Right renal pelvis (tissue), 4 donors: ENCODE data around the gene ATXN7L3. TPM values are rescaled to one million over a fixed set of nuclear protein-coding genes. Genes with fewer than 3 reads are reported as not detected.
A peak's percentile ranks its signal among the peaks of the same experiment; 100 is the strongest.
"Not testable (repeated sequence)": the region's sequence is repeated elsewhere in the genome, so short reads cannot be mapped to it uniquely, and the experiment has no call there.

Source experiments
- DNase-seq, 4 donors: peaks; one replicate each; pipeline ENCODE4 v3.0.0-alpha.2; 2013; ENCODE audit warnings: low read depth in 4 of 4, low spot score in 3 of 4, missing footprints in 1 of 4
- polyA plus RNA-seq, 4 donors: library from polyadenylated mRNA; unstranded; fragments of 120-200 nt; gene quantifications; one replicate each; pipeline ENCODE4 v1.2.1, GENCODE V29; 2013; ENCODE audit not compliant: insufficient read length in 4 of 4

Gene ATXN7L3, protein sequence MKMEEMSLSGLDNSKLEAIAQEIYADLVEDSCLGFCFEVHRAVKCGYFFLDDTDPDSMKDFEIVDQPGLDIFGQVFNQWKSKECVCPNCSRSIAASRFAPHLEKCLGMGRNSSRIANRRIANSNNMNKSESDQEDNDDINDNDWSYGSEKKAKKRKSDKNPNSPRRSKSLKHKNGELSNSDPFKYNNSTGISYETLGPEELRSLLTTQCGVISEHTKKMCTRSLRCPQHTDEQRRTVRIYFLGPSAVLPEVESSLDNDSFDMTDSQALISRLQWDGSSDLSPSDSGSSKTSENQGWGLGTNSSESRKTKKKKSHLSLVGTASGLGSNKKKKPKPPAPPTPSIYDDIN
- polyA plus RNA-seq = 10 to 100 TPM; 60.1 to 72.7 (median 68.8) TPM

DNA sequence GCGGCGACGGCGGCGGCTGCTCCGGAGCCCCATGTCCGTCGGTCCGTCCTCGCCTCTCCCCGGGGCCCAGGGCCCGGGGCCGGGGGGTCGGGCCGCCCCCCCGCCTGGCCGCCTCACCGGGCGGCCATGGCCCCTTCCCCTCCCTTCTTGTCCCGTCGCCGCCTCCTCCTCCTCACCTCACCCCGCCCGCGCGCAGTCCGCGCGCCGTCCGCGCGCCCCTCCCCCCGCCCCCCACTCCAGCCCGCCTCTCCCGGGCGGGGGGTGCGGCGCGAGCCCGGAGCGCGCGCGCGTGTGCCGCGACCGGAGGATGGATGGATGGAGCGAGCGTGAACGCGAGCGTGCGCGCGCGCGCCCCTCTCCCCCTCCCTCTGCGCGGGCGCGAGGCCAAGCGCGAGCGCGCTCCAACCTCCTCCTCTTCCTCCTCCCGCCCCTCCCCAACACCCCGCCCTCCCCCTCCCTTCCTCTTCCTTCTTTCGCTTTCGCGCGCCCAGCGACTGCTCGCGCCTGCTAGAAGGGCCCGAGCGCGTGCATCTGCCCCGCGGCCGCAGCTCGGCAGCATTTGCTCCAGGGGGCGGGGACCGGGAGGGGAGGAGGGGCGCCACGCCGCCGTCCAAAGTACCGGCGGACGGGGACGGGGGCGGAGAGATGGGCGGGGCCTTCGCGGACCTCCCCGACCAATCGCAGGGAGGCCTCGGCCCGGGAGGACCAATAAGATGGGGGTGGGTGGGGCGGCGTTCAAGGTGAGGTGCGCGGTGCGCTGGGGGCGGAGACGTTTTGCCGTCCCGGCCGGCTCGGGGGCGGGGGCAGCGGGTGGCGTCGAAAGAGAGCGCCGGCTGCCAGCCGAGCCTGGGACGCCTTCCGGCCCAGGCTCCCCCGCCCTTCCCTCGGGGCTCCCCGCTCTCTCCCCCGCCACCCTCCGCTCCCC, at the start of gene ATXN7L3:
TSS of gene ATXN7L3 (minus strand) at position 332 of the 925 bp plus-strand sequence. CDS start 1,814 bp downstream, outside the sequence.
- peak; percentile 93 to 96 (median 94) for DNase-seq

DNA sequence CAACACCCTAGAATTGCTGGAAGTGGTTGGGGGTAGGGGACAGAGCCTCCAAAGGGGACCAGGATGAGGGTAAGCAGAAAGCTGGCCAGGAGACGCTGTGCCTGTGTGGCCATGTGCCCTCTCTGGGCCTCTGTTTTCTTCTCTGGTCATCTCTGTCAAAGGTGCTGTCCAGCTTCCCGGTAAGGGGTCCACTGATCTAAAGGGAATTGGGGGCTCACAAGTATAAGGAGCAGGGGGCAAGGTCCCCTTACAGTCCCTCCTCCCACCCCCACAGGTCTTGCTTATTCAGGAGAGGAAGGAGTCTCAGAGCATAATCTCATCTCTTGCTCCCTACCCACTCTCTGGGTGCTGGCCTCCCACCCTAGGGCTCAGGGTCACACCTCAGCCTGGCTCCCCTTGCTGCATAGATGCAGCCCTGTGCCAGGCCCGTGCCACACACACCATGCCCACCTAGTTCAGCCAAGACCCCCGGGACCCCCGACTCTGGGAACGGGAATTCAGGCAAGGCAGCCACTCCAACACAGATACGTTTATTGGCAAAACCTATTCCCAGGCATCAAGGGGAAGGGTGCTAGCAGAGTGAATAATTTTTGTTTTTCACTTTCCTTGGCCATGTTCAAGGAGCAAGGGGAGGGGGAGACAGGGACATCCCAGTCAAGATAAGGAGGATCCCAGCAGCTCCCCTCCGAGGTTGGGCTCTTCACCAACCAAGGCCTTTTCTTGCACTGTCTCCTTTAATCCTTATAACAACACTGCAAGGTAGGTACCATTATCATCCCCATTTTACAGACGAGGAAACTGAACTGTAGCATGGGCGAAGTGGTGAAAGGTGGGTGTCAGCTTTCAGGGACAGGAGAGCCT, 48.4 kb upstream of the ATXN7L3 start:
- DNase-seq = no peak

DNA sequence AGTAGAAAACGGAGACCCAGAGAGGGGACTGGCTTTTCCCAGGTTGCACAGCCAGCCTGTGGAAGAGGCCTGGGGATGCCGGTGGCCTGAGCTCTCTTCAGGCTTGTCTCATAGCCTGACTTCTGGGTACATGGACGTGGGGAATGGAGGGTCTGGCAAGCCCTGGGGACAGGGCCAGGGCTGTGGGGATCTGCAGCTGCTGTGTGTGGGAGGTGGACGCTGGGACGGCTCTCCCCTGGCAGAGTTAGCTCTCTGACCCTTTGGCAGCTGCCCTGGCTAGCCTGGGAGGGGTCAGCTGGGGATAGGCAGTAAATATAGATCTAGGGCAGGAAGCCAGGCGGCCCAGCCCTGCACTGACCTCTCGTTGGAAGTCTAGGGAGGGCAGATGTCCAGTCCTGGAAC, 47.8 kb upstream of the ATXN7L3 start:
- DNase-seq = no peak

DNA sequence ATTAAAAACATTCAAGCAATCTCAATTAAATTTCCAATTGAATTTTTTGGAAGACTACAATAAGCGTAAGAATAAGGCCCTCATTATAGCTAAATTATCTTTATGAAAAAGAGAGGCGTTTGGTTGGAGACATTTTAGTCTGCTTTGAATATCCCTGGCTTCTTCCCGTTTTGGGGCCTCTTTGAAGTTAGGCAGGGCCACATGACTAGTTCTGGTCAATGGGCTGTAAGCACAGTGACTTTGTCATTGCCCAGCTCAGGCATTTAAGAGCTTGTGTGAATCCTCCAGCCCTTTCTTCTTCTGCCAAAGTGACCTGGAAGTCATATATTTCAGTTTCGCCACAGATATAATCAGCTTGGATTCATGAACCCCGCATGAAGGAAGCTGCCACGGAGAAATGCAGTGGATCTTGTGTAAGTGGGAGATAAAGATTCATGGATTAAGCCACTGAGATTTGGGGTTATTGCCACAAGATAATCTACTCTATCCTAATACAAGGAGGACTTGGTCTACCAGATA, 41.5 kb upstream of the ATXN7L3 start:
- DNase-seq = no peak

DNA sequence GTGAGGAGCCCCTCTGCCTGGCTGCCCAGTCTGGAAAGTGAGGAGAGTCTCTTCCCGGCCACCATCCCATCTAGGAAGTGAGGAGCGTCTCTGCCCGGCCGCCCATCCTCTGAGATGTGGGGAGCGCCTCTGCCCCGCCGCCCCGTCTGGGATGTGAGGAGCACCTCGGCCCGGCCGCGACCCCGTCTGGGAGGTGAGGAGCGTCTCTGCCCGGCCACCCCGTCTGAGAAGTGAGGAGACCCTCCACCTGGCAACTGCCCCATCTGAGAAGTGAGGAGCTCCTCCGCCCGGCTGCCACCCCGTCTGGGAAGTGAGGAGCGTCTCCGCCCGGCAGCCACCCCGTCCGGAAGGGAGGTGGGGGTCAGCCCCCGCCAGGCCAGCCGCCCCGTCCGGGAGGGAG, 38.2 kb upstream of the ATXN7L3 start:
- DNase-seq = not testable (repeated sequence)

DNA sequence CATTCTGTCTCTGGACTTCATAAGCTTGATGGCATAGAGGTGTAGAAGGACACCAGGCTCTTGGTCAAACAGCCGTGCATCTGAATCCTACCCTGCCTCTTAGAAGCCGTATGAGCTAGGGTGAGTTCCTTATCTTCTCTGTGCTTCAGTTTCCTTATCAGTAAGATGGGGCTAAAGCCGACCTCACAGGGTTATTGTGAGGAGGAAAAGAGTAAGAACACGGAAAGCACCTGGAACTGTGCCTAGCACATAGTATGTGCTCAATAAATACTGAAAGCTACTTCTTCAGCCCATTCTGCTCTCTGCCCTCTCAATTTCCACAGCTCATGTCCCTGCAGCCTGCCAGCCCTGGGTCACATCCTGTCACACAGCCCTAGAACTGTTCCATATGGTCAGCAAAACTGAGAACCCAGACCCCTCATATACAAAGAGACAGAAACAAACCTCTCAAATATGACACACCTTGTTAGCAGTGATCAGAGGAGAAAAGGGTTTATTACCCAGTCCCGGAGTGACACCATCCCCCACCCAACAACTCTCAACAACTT, 36.8 kb upstream of the ATXN7L3 start:
- no peak for DNase-seq

DNA sequence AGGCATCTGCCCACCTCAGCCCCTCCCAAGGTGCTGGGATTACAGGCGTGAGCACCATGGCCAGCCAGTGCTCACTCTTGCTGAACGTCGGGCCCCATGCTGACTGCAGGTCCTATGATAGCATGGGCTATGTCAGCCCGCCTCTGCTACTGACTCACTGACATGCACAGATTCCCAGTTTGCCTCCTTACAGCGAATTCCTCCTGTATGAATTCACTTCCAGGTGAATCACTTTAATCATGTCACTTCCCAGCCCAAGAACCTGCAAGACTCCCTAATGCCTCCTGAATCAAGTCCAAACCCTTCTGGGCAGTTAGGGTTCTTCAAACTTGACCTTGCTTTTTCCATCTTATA, 35.9 kb upstream of the ATXN7L3 start:
- no peak for DNase-seq

DNA sequence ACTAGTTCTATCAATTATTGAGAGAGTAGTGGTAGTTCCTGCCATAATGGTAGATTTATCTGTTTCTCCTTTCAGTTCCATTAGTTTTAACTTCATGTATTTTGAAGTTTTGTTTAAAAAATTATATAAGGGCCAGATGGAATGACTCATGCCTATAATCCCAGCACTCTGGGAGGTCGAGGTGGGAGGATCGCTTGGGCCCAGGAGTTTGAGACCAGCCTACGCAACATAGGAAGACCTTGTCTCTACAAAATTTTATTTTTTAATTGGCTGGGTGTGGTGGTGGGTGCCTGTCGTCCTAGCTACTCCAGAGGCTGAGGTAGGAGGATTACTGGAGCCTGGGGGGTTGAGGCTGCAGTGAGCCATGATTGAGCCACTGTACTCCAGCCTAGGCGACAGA, 33.9 kb upstream of the ATXN7L3 start:
- DNase-seq = no peak

DNA sequence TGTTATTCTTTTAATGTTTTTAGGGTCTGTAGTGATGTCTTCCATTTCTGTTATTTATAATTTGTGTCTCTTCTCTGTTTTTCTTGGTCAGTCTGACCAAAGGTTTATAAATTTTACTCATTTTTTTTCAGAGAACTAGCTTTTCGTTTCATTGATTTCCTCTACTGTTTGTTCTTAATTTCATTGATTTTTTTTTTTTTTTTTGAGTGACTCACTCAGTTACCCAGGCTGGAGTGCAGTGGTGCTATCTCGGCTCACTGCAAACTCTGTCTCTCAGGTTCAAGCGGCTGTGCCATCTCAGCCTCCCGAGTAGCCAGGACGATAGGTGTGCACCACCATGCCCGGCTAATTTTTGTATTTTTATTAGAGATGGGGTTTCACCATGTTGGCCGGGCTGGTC, 32.4 kb upstream of the ATXN7L3 start:
- DNase-seq = no peak

DNA sequence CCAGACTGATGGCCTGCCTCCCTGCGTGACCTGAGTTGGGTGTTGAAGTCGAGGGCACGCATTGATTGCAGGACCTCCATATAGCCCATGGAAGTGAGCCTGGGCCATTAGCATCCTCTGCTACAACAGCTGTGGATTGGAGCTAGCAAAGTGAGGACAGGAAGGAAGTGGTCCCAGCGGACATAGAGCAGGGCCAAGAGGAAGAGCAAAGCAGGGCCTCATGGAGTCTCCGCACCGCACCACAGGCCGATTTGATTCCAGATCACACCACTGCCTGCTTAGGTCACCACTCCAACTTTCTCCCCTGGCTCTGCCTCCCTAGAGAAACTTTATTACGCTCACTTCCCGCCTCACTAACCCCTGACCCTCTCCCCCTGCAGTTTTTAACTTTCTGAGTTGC, 30.5 kb upstream of the ATXN7L3 start:
- DNase-seq = no peak

DNA sequence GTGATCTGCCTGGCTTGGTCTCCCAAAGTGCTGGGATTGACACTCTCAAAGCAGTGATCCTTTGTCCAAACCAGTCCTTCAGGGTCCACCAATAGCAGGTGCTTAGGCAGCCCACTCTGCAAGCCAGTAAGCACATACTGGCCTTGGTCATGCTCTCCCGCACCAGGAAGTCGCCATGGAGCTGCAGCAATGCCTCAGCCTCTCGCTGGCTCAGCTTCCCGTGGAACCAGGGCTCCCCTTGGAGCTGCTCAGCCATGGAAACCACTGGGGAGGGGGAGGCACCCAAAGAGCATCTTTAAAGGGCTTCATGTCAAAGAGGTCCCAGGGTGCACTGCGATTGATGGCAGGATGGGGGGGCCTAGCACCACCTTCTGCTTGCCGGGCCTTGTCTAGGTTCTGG, 29.4 kb upstream of the ATXN7L3 start:
- DNase-seq = no peak

DNA sequence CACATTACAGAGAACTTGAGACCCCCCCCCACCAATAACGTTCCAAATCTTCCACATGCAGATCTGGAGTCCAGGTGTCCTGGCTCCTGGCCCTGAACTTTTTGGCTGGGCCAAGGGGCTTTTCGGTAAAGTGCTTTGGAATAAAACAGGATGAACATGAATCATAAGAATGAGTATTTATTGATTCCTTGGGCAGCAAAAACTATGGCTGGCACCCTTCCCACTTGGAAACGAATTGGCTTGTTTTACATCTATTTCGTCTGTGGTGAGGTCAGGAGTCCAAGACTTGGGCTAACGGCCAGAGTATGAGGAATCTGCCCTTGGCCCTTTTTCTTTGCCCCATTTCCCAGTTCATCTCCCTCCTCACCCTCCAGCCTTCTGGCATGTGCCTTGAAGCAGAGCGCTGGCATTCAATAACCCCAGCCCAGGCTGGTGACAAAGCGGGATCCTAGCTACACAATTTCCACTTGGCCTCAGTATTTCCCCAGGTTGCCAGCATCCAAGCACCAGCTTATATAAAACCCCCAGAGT, 23.9 kb upstream of the ATXN7L3 start:
- no peak for DNase-seq

DNA sequence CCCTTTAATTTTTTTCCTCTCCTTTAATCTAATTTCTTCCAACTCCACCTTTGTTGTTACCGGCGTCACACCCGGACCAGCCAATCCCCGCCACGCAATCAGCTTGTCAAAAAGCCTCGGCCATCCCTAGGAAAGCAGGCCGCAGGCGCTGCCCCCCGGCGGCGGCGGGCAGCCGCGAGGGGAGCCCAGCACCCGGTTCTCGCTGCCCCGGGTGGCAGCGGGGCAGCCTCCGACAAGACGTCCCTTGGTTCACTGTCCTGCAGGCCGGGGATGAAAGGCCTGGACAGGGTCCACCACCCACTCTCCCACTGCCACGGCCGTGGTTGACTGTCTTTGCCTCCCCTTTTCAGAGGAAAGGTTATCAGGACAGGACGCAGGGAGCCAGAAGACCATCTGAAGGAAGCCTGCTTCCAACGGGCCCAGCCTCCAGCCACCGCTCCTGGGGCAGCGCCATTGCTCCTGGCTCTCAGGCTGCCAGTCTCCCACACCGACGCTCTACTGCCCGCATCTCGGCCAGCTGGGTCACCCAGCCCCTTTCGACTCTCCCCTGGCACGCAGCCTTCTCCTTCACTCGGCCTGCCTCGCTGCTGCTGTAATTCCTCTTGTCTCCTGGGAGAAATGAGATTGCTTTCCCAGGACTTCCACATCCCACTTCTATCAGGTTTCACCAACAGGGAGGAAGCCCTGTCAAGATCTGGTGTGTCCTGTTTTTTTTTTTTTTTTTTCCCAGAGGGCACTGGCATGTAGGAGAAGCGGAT, 22.6 kb upstream of the ATXN7L3 start:
- peak in 1 of 4 donors; percentile 63 for DNase-seq

DNA sequence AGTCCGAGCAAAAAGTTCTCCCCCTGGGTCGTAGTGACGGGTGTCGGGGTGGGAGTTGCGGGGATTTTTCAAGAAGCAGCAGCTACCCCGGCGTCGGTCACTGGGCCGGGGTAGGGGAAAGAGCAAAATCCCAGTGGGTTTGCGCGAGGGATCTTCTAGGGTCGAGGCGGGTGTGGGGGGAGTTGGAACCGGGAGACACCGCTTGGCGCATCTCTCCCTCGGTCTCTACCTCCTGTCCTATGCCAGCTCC, 22.1 kb upstream of the ATXN7L3 start:
- no peak for DNase-seq

DNA sequence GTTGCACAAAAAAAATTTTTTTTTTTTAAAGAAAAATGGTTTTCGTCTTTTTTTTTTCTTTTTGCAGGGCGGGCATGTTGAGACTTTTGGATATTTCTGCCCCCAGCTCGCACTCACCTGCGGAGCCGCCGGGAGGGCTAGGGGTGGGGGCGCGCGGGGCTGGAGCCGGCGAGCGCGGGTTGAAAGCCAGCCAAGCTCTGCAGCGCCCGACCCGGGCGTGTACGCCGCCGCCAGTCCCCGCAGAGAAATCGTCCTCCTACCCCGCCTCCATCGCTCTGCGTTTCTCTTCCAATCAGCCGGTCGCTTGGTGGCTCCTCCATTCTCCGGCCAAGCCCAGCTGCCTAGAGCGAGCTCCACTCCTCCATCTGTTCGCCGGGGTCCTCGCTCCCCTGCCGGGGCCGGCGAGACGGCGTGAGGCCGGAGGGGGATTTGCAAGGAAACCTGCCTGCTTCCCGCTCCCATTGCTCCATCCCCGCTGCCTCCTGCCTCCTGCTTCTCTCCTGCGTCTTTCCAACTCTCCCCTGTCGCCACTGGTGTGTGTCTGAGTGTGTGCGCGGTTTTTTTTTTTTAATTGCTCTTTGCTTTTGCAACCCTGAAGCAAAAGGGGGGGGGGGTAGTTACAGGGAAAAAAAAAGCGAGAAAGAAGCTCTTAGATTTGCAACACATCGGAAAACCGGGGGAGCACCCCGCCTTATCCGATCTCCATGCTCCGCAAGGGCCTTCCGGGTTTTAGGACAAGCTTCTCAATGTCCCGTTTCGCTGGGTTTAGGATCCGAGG, 21.6 kb upstream of the ATXN7L3 start:
- peak in 2 of 4 donors; percentile 56 to 70 for DNase-seq

DNA sequence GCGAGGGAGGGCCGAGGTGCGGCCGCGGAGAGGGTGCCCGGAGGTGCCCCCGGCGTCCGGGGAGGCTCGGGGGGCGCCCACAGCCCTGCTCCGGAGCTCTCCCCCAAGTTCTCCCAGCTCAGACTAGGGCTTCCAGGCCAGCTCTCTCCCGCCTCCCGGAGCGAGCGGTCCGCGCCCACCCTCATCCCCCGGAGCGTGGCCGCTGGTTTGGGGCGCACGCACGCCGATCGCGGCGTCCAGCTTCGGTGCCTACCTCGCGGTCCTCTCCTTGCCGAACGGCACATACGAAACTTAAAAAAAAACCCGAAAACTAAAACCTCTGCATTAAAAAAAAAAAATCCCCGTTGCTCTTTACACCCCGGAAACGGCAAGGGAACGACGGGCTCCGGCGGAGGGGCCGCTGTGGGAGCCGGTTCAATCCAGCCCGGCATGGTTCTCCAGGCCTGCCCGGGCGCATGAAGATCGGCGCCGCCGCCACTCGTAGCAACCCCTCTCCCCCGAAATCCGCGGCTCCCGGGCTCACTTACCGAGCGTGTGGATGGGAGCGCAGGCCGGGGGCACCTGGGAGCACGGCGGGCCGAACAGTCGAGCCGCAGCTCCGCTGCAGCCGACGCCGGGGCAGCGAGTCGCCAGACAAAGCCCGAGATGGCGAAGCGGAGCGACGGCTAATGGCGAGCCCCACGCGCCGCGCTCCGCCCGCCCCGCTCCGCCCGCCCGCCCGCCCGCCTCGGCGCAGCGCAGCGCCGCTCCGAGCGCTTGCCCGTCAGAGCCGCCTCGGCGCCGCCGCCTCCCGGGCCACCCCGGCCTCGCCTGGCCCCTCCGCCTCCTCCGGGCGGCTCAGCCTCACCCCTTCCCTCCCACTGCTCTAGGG, 20.8 kb upstream of the ATXN7L3 start:
- peak in 1 of 4 donors; percentile 18 for DNase-seq

DNA sequence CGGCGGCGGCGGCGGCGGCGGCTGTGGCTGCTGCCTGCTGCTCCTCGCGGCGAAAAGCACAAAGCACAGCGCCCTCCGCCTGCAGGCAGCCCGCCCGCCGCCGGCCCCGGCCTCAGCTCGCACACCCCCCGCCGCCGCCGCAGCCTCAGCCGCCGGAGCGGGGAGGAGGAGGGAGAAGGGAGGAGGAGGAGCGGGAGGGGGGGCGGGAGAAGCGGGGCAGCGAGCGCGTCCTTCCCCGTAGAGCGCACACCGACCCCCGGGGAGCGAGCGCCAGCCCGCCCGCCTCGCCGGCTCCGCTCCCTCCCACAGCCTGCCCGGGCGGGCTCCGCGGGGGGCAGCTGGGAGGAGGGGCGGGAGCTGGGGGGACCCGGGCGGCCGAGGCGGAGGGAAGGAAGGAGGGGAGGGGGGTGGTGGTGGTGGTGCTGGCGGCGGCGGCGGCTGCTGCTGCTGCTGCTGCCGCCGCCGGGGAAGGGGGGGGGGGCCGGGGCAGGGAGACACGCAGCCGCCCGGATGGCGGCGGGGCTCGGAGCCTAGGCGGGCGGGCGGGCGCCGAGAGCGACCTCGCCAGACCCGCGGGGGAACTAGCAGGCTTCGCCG, 20.0 kb upstream of the ATXN7L3 start, which contains the start of gene UBTF:
TSS of gene UBTF (minus strand) at position 60 of the 597 bp plus-strand sequence. CDS start 1,446 bp downstream, outside the sequence.
- DNase-seq = peak in 2 of 4 donors; percentile 50 to 55
